HG03571 (cell line): Measurements from ENCODE around the gene RPL10A.

ENCODE experiments used
- ATAC-seq: cut with Tn5 transposase; IDR thresholded peaks from one replicate; pipeline ENCODE4 v1.9.1; 2021; ENCODE audit not compliant: unreplicated experiment

RPL10A gene

GRCh38 chr6:35491558-35492257 lies 23.5 kb downstream of the RPL10A start:
- no peak for ATAC-seq

- ATAC-seq = no peak
Measured at GRCh38 chr6:35492258-35492973, 24.2 kb downstream of the RPL10A start.

- ATAC-seq = no peak
Measured at GRCh38 chr6:35492974-35493284, 24.7 kb downstream of the RPL10A start.

GRCh38 chr6:35493307-35493983 lies 25.2 kb downstream of the RPL10A start:
- no peak for ATAC-seq

GRCh38 chr6:35494161-35494563 lies 26.0 kb downstream of the RPL10A start:
- no peak for ATAC-seq

- no peak for ATAC-seq
Measured at GRCh38 chr6:35495258-35496035, 27.2 kb downstream of the RPL10A start.

- ATAC-seq = no peak
Measured at GRCh38 chr6:35496036-35496840, 28.0 kb downstream of the RPL10A start.

GRCh38 chr6:35496841-35497570 lies 28.8 kb downstream of the RPL10A start, which contains the start of gene TEAD3:
TSS of gene TEAD3 (minus strand) at chr6:35497079.
- ATAC-seq = no peak

GRCh38 chr6:35497571-35498421 lies 29.6 kb downstream of the RPL10A start:
- ATAC-seq = no peak

GRCh38 chr6:35498422-35499067 lies 30.3 kb downstream of the RPL10A start:
- no peak for ATAC-seq

- ATAC-seq = no peak
Measured at GRCh38 chr6:35499372-35499771, 31.2 kb downstream of the RPL10A start.

GRCh38 chr6:35500782-35501181 lies 32.6 kb downstream of the RPL10A start:
- ATAC-seq = no peak

- ATAC-seq = no peak
Measured at GRCh38 chr6:35501784-35502183, 33.6 kb downstream of the RPL10A start.

- ATAC-seq = no peak
Measured at GRCh38 chr6:35503534-35503933, 35.3 kb downstream of the RPL10A start.

GRCh38 chr6:35505999-35506412 lies 37.8 kb downstream of the RPL10A start:
- ATAC-seq = no peak

- ATAC-seq = no peak
Measured at GRCh38 chr6:35506536-35506935, 38.3 kb downstream of the RPL10A start.

GRCh38 chr6:35507221-35507620 lies 39.0 kb downstream of the RPL10A start:
- ATAC-seq = no peak

- no peak for ATAC-seq
Measured at GRCh38 chr6:35508027-35508426, 39.8 kb downstream of the RPL10A start.
